NCI-H2196 treated with DMSO at 0.1 percent for 48 hours (cell line): ENCODE measurements around the gene RTTN.
"Not testable (repeated sequence)": the region's sequence is repeated elsewhere in the genome, so short reads cannot be mapped to it uniquely, and the experiment has no call there.

Experiments
- DNase-seq: peaks from one replicate; lab custom pipeline; 2025; ENCODE audit not compliant: unreplicated experiment; lab: John Stamatoyannopoulos, UW

The RTTN gene

GRCh38 chr18:70156886-70157285 lies 48.6 kb downstream of the RTTN start:
- DNase-seq: no peak

GRCh38 chr18:70154591-70155194 lies 50.8 kb downstream of the RTTN start:
- DNase-seq: no peak

GRCh38 chr18:70151614-70152013 lies 53.9 kb downstream of the RTTN start:
- no peak for DNase-seq

GRCh38 chr18:70149616-70150301 lies 55.7 kb downstream of the RTTN start:
- DNase-seq: no peak

- DNase-seq: no peak
Observed at GRCh38 chr18:70149156-70149555, 56.3 kb downstream of the RTTN start.

GRCh38 chr18:70148039-70148938 lies 57.2 kb downstream of the RTTN start:
- no peak for DNase-seq

GRCh38 chr18:70146174-70146573 lies 59.3 kb downstream of the RTTN start:
- no peak for DNase-seq

GRCh38 chr18:70142001-70142400 lies 63.5 kb downstream of the RTTN start:
- DNase-seq: no peak

GRCh38 chr18:70139138-70139537 lies 66.3 kb downstream of the RTTN start:
- DNase-seq: no peak

GRCh38 chr18:70135604-70136003 lies 69.9 kb downstream of the RTTN start:
- no peak for DNase-seq

GRCh38 chr18:70132999-70133398 lies 72.5 kb downstream of the RTTN start:
- DNase-seq: no peak

GRCh38 chr18:70128271-70128670 lies 77.2 kb downstream of the RTTN start:
- no peak for DNase-seq

- no peak for DNase-seq
Observed at GRCh38 chr18:70127359-70127758, 78.1 kb downstream of the RTTN start.

- no peak for DNase-seq
Observed at GRCh38 chr18:70126832-70127231, 78.7 kb downstream of the RTTN start.

GRCh38 chr18:70124139-70124538 lies 81.3 kb downstream of the RTTN start:
- DNase-seq: no peak

- no peak for DNase-seq
Observed at GRCh38 chr18:70121842-70122241, 83.6 kb downstream of the RTTN start.

GRCh38 chr18:70116949-70117348 lies 88.5 kb downstream of the RTTN start:
- DNase-seq: no peak

GRCh38 chr18:70113511-70113910 lies 92.0 kb downstream of the RTTN start:
- no peak for DNase-seq

GRCh38 chr18:70110678-70111077 lies 94.8 kb downstream of the RTTN start:
- no peak for DNase-seq

GRCh38 chr18:70107091-70107490 lies 98.4 kb downstream of the RTTN start:
- no peak for DNase-seq

GRCh38 chr18:70102854-70103253 lies 102.6 kb downstream of the RTTN start:
- not testable (repeated sequence) for DNase-seq

- DNase-seq: no peak
Observed at GRCh38 chr18:70089858-70090257, 115.6 kb downstream of the RTTN start.
